DND-41 (cell line): ENCODE measurements around the gene CTXN1.

Experiments used
- ATAC-seq: fragments of 200-7000 bp; cut with Tn5 transposase; 3 replicates; pipeline ENCODE4 v1.9.1; 2021; ENCODE audit warnings: low read depth; ENCODE audit not compliant: insufficient read depth
- DNase-seq: peaks from one replicate; pipeline ENCODE4 v3.0.0-alpha.2; 2020
- H2AFZ ChIP-seq: 2 replicates; pipeline ENCODE4 v1.6.0; 2012; ENCODE audit warnings: low read depth, low read length
- H3K27ac ChIP-seq: 2 replicates; pipeline ENCODE4 v1.5.1; 2012; ENCODE audit warnings: low read length, inconsistent platforms
- H3K27me3 ChIP-seq: fragments of 200-600 bp; sonication (generic); 2 replicates; pipeline ENCODE4 v1.6.0; 2012; ENCODE audit warnings: low read length, mild to moderate bottlenecking, inconsistent platforms; ENCODE audit not compliant: insufficient read depth, poor library complexity
- H3K36me3 ChIP-seq: 2 replicates; pipeline ENCODE4 v1.5.1; 2012; ENCODE audit warnings: low read length, inconsistent platforms; ENCODE audit not compliant: insufficient read depth
- H3K4me1 ChIP-seq: 2 replicates; pipeline ENCODE4 v1.5.1; 2012; ENCODE audit warnings: mild to moderate bottlenecking, low read length; ENCODE audit not compliant: insufficient read depth
- H3K4me2 ChIP-seq: 2 replicates; pipeline ENCODE4 v1.6.0; 2012; ENCODE audit warnings: mild to moderate bottlenecking, moderate library complexity, low read length, inconsistent platforms; ENCODE audit not compliant: insufficient read depth
- H3K4me3 ChIP-seq, 2 experiments: fragments of 200-600 bp in 1 of 2; shearing (Covaris generic) in 1 of 2; 2 replicates each; pipeline ENCODE4 v1.5.1; 2012 to 2016; ENCODE audit warnings: inconsistent platforms in 2 of 2, low read length in 2 of 2, mild to moderate bottlenecking in 2 of 2, low read depth in 1 of 2, moderate library complexity in 1 of 2
- H3K79me2 ChIP-seq: 2 replicates; pipeline ENCODE4 v1.6.0; 2012; ENCODE audit warnings: low read length, inconsistent platforms; ENCODE audit not compliant: insufficient read depth
- H3K9ac ChIP-seq: 2 replicates; pipeline ENCODE4 v1.6.0; 2012; ENCODE audit warnings: low read depth, mild to moderate bottlenecking, inconsistent platforms, low read length, moderate library complexity
- H3K9me3 ChIP-seq: 2 replicates; pipeline ENCODE4 v1.5.1; 2012; ENCODE audit warnings: low read length, moderate library complexity, mild to moderate bottlenecking, inconsistent platforms; ENCODE audit not compliant: insufficient read depth, severe bottlenecking
- H4K20me1 ChIP-seq: 2 replicates; pipeline ENCODE4 v1.6.0; 2012; ENCODE audit warnings: low read length; ENCODE audit not compliant: insufficient read depth
- EZH2 ChIP-seq: IDR thresholded peaks from 3 replicates; pipeline ENCODE4 v1.6.1; 2012; ENCODE audit warnings: borderline replicate concordance, low read depth, mild to moderate bottlenecking, moderate library complexity, low read length, inconsistent platforms; ENCODE audit not compliant: severe bottlenecking
- TF ChIP-seq, protein P1 (sequence below): IDR thresholded peaks from 2 replicates; pipeline ENCODE4 v1.5.1; 2012; ENCODE audit warnings: borderline replicate concordance, low read length, moderate library complexity, mild to moderate bottlenecking; ENCODE audit not compliant: poor library complexity, severe bottlenecking; ENCODE audit errors: extremely low read depth

Gene CTXN1

DNA sequence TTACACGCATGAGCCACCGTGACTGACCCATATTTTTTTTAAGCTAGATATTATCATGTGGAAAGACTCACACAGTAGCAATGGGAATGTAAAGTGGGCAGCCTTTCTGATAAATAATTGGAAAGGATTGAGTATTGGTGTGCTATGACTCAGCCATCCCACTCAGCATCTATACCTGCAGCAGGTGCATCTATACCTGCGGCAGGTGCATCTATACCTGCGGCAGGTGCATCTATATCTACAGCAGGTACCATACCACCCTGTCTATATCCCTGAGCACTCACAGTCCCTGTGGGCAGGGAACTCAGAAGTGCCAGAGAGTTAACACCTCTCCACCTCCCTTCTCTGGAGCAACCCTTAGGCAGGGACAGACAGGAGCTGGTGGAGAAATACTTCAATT lies 42.8 kb downstream of the CTXN1 start:
- Histone ChIP-seq H3K9ac (no peak overlapping the region), H4K20me1 (no peaks in the 10 kb centered on the region), H3K36me3 (no peaks in the 10 kb centered on the region), H3K27me3 (no peaks in the 10 kb centered on the region), H3K4me3 (no peak overlapping the region), H3K4me1 (peaks cover 3% of the 10 kb centered on the region; the same call in 1 of the 2 replicates), H3K27ac (no peak overlapping the region), H3K79me2 (no peaks in the 10 kb centered on the region), H3K9me3 (no peaks in the 10 kb centered on the region), H2AFZ (no peak overlapping the region), H3K4me2 (no peak overlapping the region)
- ATAC-seq (no peak), DNase-seq (no peak)
- TF ChIP-seq EZH2: no peak
- TF ChIP-seq, protein P1, sequence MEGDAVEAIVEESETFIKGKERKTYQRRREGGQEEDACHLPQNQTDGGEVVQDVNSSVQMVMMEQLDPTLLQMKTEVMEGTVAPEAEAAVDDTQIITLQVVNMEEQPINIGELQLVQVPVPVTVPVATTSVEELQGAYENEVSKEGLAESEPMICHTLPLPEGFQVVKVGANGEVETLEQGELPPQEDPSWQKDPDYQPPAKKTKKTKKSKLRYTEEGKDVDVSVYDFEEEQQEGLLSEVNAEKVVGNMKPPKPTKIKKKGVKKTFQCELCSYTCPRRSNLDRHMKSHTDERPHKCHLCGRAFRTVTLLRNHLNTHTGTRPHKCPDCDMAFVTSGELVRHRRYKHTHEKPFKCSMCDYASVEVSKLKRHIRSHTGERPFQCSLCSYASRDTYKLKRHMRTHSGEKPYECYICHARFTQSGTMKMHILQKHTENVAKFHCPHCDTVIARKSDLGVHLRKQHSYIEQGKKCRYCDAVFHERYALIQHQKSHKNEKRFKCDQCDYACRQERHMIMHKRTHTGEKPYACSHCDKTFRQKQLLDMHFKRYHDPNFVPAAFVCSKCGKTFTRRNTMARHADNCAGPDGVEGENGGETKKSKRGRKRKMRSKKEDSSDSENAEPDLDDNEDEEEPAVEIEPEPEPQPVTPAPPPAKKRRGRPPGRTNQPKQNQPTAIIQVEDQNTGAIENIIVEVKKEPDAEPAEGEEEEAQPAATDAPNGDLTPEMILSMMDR: no peak

DNA sequence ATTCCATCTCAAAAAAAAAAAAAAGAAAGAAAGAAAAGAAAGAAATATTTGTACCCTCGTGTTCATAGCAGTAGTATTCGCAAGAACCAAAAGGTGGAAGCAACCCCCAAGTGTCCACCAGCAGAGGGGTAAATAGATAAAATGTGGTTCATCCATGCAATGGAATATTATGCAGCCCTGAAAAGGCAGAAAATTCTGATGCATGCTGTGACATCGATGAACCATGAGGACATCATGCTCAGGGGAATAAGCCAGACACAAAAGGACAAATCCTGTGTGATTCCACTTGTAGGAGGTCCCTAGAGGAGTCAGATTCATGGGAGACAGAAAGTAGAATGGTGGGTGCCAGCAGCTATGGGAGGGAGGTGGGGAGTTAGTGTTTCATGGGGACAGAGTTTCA lies 44.0 kb downstream of the CTXN1 start:
- no peaks in the 10 kb centered on the region for H3K27me3 ChIP-seq
- TF ChIP-seq, protein P1: no peak
- TF ChIP-seq EZH2: no peak
- H2AFZ ChIP-seq: no peak overlapping the region
- no peak overlapping the region for H3K4me3 ChIP-seq
- H3K9ac ChIP-seq: no peak overlapping the region
- H3K4me2 ChIP-seq: no peak overlapping the region
- ATAC-seq (no peak), DNase-seq (no peak)
- no peak overlapping the region for H3K27ac ChIP-seq
- no peaks in the 10 kb centered on the region for H3K36me3 ChIP-seq
- H3K79me2 ChIP-seq: no peaks in the 10 kb centered on the region
- no peaks in the 10 kb centered on the region for H3K9me3 ChIP-seq
- peaks cover 3% of the 10 kb centered on the region; the same call in 1 of the 2 replicates for H3K4me1 ChIP-seq
- no peaks in the 10 kb centered on the region for H4K20me1 ChIP-seq

DNA sequence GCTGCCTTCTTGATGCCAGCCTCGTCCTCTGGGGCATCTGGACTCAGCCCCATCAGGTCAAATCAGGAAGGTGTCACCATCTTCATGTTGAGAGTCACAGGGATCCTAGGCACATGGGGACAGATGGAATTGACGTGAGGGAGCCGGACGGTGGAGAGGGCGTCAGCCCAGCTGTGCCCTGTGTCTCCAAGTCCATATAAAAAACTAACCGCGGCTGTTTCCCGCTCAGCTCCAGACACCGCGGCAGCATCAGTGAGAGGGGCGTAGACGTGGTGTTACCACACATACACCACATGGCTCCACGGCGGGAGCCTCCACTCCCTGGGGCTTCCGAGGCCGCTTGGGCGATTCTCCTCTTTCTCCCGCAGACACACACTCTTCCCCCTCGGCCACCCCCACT lies 46.1 kb downstream of the CTXN1 start:
- TF ChIP-seq EZH2: no peak
- TF ChIP-seq, protein P1: no peak
- Histone ChIP-seq H4K20me1 (no peaks in the 10 kb centered on the region), H3K27me3 (no peaks in the 10 kb centered on the region), H3K36me3 (no peaks in the 10 kb centered on the region), H3K27ac (no peak overlapping the region), H3K9ac (no peak overlapping the region), H3K4me3 (no peak overlapping the region), H3K4me1 (peaks cover 4% of the 10 kb centered on the region), H3K9me3 (no peaks in the 10 kb centered on the region), H3K79me2 (no peaks in the 10 kb centered on the region), H2AFZ (no peak overlapping the region), H3K4me2 (no peak overlapping the region)
- no peak for ATAC-seq
- DNase-seq: no peak
